ENCODE data around the gene ERBB4. TPM values are rescaled to one million over a fixed set of nuclear protein-coding genes. Genes with fewer than 3 reads are reported as not detected.
"Not testable (repeated sequence)": the region's sequence is repeated elsewhere in the genome, so short reads cannot be mapped to it uniquely, and the experiment has no call there.

The ERBB4 gene
- total RNA-seq, 1 donor from 2014 or later: 0.43 TPM

GRCh38 chr2:212146416-212146815 is 392.2 kb downstream of the ERBB4 start:
- no peak for DNase-seq (ENCODE audit: low spot score)

GRCh38 chr2:212145121-212145520 is 393.5 kb downstream of the ERBB4 start:
- no peak for DNase-seq (ENCODE audit: low spot score)

GRCh38 chr2:212142631-212143030 is 396.0 kb downstream of the ERBB4 start:
- DNase-seq (ENCODE audit: low spot score): no peak

- DNase-seq (ENCODE audit: low spot score): no peak
Measured at GRCh38 chr2:212141499-212141898, 397.1 kb downstream of the ERBB4 start.

- no peak for DNase-seq (ENCODE audit: low spot score)
Measured at GRCh38 chr2:212136216-212136795, 402.3 kb downstream of the ERBB4 start.

GRCh38 chr2:212135739-212136138 is 402.9 kb downstream of the ERBB4 start:
- no peak for DNase-seq (ENCODE audit: low spot score)

- no peak for DNase-seq (ENCODE audit: low spot score)
Measured at GRCh38 chr2:212133337-212133736, 405.3 kb downstream of the ERBB4 start.

- DNase-seq (ENCODE audit: low spot score): no peak
Measured at GRCh38 chr2:212124598-212124997, 414.0 kb downstream of the ERBB4 start.

- DNase-seq (ENCODE audit: low spot score): no peak
Measured at GRCh38 chr2:212119591-212119990, 419.0 kb downstream of the ERBB4 start.

- no peak for DNase-seq (ENCODE audit: low spot score)
Measured at GRCh38 chr2:212117926-212118325, 420.7 kb downstream of the ERBB4 start.

GRCh38 chr2:212114489-212114888 is 424.1 kb downstream of the ERBB4 start:
- no peak for DNase-seq (ENCODE audit: low spot score)

GRCh38 chr2:212112401-212112800 is 426.2 kb downstream of the ERBB4 start:
- DNase-seq (ENCODE audit: low spot score): no peak

- DNase-seq (ENCODE audit: low spot score): no peak
Measured at GRCh38 chr2:212109792-212110680, 428.6 kb downstream of the ERBB4 start.

GRCh38 chr2:212109217-212109616 is 429.4 kb downstream of the ERBB4 start:
- no peak for DNase-seq (ENCODE audit: low spot score)

GRCh38 chr2:212107989-212108388 is 430.6 kb downstream of the ERBB4 start:
- DNase-seq (ENCODE audit: low spot score): no peak

- DNase-seq (ENCODE audit: low spot score): no peak
Measured at GRCh38 chr2:212107014-212107413, 431.6 kb downstream of the ERBB4 start.

- DNase-seq (ENCODE audit: low spot score): not testable (repeated sequence)
Measured at GRCh38 chr2:212106536-212106935, 432.1 kb downstream of the ERBB4 start.

GRCh38 chr2:212099658-212100057 is 438.9 kb downstream of the ERBB4 start:
- no peak for DNase-seq (ENCODE audit: low spot score)

GRCh38 chr2:212098966-212099365 is 439.6 kb downstream of the ERBB4 start:
- no peak for DNase-seq (ENCODE audit: low spot score)

GRCh38 chr2:212097001-212097400 is 441.6 kb downstream of the ERBB4 start:
- no peak for DNase-seq (ENCODE audit: low spot score)

GRCh38 chr2:212089873-212090272 is 448.7 kb downstream of the ERBB4 start:
- no peak for DNase-seq (ENCODE audit: low spot score)

GRCh38 chr2:212088353-212088752 is 450.2 kb downstream of the ERBB4 start:
- DNase-seq (ENCODE audit: low spot score): no peak

- DNase-seq (ENCODE audit: low spot score): no peak
Measured at GRCh38 chr2:212083492-212083891, 455.1 kb downstream of the ERBB4 start.
